Endothelial cell of umbilical vein (primary cell): Measurements from ENCODE around the gene KAT14. TPM values are rescaled to one million over a fixed set of nuclear protein-coding genes. Genes with fewer than 3 reads are reported as not detected.
"Not testable (repeated sequence)": the region's sequence is repeated elsewhere in the genome, so short reads cannot be mapped to it uniquely, and the experiment has no call there.

Experiments used
- BruUV-seq: library from RNA; stranded (reverse); fragments of 400-500 nt; replicated peaks from 2 replicates; lab custom pipeline; 2021; lab: Mats Ljungman, UMichigan
- CTCF ChIA-PET: fragments of 300-600, 350-600 bp; sonication (Branson Sonifier 250); formaldehyde crosslinking; loops from one replicate; lab custom pipeline; 2021; ENCODE audit warnings: antibody characterized with exemption, inconsistent platforms; lab: Charles Lee
- POLR2A ChIA-PET: fragments of 300-600, 350-600 bp; sonication (Branson Sonifier 250); formaldehyde crosslinking; loops from one replicate; lab custom pipeline; 2021; ENCODE audit warnings: antibody characterized with exemption, inconsistent platforms; lab: Charles Lee
- DNase-seq: peaks from one replicate; pipeline ENCODE4 v3.0.0-alpha.2; 2011; ENCODE audit warnings: low read depth, low spot score
- FAIRE-seq: peaks from 2 replicates; lab custom pipeline; 2011; peaks lifted over from hg19 to GRCh38; lab: Jason Lieb, UNC
- H2AFZ ChIP-seq: 2 replicates; pipeline ENCODE4 v1.6.0; 2012; ENCODE audit warnings: low read depth, low read length, control low read depth, inconsistent platforms
- H3K27ac ChIP-seq: 2 replicates; pipeline ENCODE4 v1.5.1; 2011; ENCODE audit warnings: low read depth, mild to moderate bottlenecking, control low read depth, low read length, moderate library complexity; ENCODE audit not compliant: insufficient read depth
- H3K27me3 ChIP-seq, 2 experiments: 2 replicates each; pipeline versions ENCODE4 v1.6.0 to v1.6.1; 2011; ENCODE audit warnings: low read length in 2 of 2, mixed read lengths in 1 of 2; ENCODE audit not compliant: control insufficient read depth in 2 of 2, insufficient read depth in 2 of 2
- H3K36me3 ChIP-seq, 2 experiments: 2 replicates in 1 of 2; 3 replicates in 1 of 2; pipeline ENCODE4 v1.5.1; 2011; ENCODE audit warnings: low read length in 2 of 2, mild to moderate bottlenecking in 1 of 2, moderate library complexity in 1 of 2; ENCODE audit not compliant: control insufficient read depth in 2 of 2, insufficient read depth in 2 of 2; ENCODE audit errors: extremely low read depth in 1 of 2
- H3K4me1 ChIP-seq: 3 replicates; pipeline ENCODE4 v1.5.1; 2011; ENCODE audit warnings: mild to moderate bottlenecking, low read length; ENCODE audit not compliant: control insufficient read depth, insufficient read depth; ENCODE audit errors: extremely low read depth
- H3K4me2 ChIP-seq: 2 replicates; pipeline ENCODE4 v1.6.1; 2011; ENCODE audit warnings: low read length, control low read depth, mixed read lengths; ENCODE audit not compliant: insufficient read depth
- H3K4me3 ChIP-seq, 3 experiments: fragments of 200-600 bp in 1 of 3; sonication (generic), shearing (Covaris generic) in 1 of 3; replicated peaks in 1 of 3; 2 replicates each; pipeline ENCODE4 v1.5.1; 2011 to 2016; ENCODE audit warnings: control low read depth in 3 of 3, low read length in 3 of 3, mild to moderate bottlenecking in 2 of 3, inconsistent platforms in 1 of 3, low read depth in 1 of 3, moderate library complexity in 1 of 3; ENCODE audit not compliant: insufficient read depth in 1 of 3
- H3K79me2 ChIP-seq: 2 replicates; pipeline ENCODE4 v1.6.0; 2012; ENCODE audit warnings: low read length, inconsistent platforms; ENCODE audit not compliant: control insufficient read depth, insufficient read depth
- H3K9ac ChIP-seq: replicated peaks from 2 replicates; pipeline ENCODE3; 2011; ENCODE audit warnings: low read length, control low read depth; ENCODE audit not compliant: insufficient read depth; ENCODE audit errors: extremely low read depth
- H3K9me1 ChIP-seq: replicated peaks from 3 replicates; pipeline ENCODE4 v1.6.0; 2011; ENCODE audit warnings: mild to moderate bottlenecking, low read length; ENCODE audit not compliant: control insufficient read depth, insufficient read depth; ENCODE audit errors: extremely low read depth
- H3K9me3 ChIP-seq: replicated peaks from 2 replicates; pipeline ENCODE4 v1.5.1; 2012; ENCODE audit warnings: low read length, inconsistent platforms; ENCODE audit not compliant: control insufficient read depth, insufficient read depth
- H4K20me1 ChIP-seq: replicated peaks from 2 replicates; pipeline ENCODE3; 2011; ENCODE audit warnings: mild to moderate bottlenecking, low read length; ENCODE audit not compliant: control insufficient read depth, insufficient read depth; ENCODE audit errors: extremely low read depth
- EZH2 ChIP-seq: IDR thresholded peaks from 2 replicates; pipeline ENCODE4 v1.6.1; 2012; ENCODE audit warnings: borderline replicate concordance, low read depth, mild to moderate bottlenecking, moderate library complexity, low read length, inconsistent platforms; ENCODE audit not compliant: severe bottlenecking
- GATA2 ChIP-seq: IDR thresholded peaks from 2 replicates; pipeline ENCODE4 v1.7.0; 2011; ENCODE audit warnings: low read depth, mild to moderate bottlenecking, moderate library complexity, mixed read lengths, low read length; ENCODE audit not compliant: insufficient read length, insufficient read depth
- MAX ChIP-seq: IDR thresholded peaks from 2 replicates; pipeline ENCODE4 v1.6.1; 2011; ENCODE audit not compliant: insufficient read depth, insufficient read length
- MYC ChIP-seq: IDR thresholded peaks from one replicate; pipeline ENCODE4 v1.6.1; 2011; ENCODE audit warnings: mild to moderate bottlenecking, low read depth, low read length
- POLR2AphosphoS5 ChIP-seq: IDR thresholded peaks from 2 replicates; pipeline ENCODE4 v1.6.1; 2012; ENCODE audit warnings: low read depth, mild to moderate bottlenecking, control low read depth, low read length, moderate library complexity; ENCODE audit not compliant: insufficient read depth
- dilution Hi-C: fragments of 300-500 bp; cut with MboI; formaldehyde crosslinking; loops from one replicate; pipeline ENCODE4 v1.15.0; 2019; ENCODE audit warnings: low sequenced_read_pairs; ENCODE audit not compliant: extremely low pct_ligation_motif_present
- intact Hi-C: fragments of 100-400 bp; cut with micrococcal nuclease; formaldehyde crosslinking; loops from one replicate; pipeline ENCODE4 v1.10.0; 2022
- polyA plus RNA-seq, 4 experiments: library from polyadenylated mRNA; depleted of rRNA in 3 of 4; stranded (reverse) in 3 of 4; unstranded in 1 of 4; fragments of >200 nt; gene quantifications; 2 replicates each; pipeline versions ENCODE4 v1.2.1 to v1.2.3, GENCODE V29; 2011 to 2012; ENCODE audit warnings: missing spikeins in 1 of 4
- total RNA-seq: library from RNA; stranded (reverse); gene quantifications from 2 replicates; pipeline ENCODE4 v1.2.3, GENCODE V29; 2021

KAT14 gene
- total and polyA plus RNA-seq, 2 donors (not counting 3 experiments of a cell fraction or from before 2014, with no cell fraction given): 6.7 to 11.7 TPM

DNA sequence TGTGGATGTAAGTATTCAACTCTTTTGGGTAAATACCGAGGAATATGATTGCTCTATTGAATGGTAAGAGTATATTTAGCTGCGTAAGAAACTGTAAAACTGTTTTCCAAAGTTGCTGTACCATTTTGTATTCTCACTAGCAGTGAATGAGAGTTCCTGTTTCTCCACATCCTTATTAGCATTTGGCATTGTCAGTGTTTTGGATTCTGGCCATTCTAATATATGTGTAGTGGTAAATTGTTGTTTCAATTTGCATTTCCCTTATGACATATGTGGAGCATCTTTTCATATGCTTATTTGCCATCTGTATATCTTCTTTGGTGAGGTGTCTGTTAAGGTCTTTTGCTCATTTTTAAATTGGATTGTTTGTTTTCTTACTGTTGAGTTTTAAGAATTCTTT lies 29.3 kb upstream of the KAT14 start:
- no peak for TF ChIP-seq MYC
- TF ChIP-seq GATA2: no peak
- no peak for TF ChIP-seq EZH2
- no peak for TF ChIP-seq MAX
- no peak for TF ChIP-seq POLR2AphosphoS5
- dilution Hi-C loops (no loop called here), intact Hi-C loops (no loop called here)
- FAIRE-seq (no peak), DNase-seq (no peak)
- H2AFZ ChIP-seq: no peak overlapping the region
- no peak overlapping the region for H3K27ac ChIP-seq
- H3K9ac ChIP-seq: no peak overlapping the region
- POLR2A ChIA-PET: no interaction called here
- H3K4me1 ChIP-seq: no peaks in the 10 kb centered on the region
- no peaks in the 10 kb centered on the region for H4K20me1 ChIP-seq
- BruUV-seq: no TSS peak
- H3K27me3 ChIP-seq: no peaks in the 10 kb centered on the region
- H3K4me3 ChIP-seq: no peak overlapping the region
- CTCF ChIA-PET: no interaction called here
- no peak overlapping the region for H3K4me2 ChIP-seq
- no peaks in the 10 kb centered on the region for H3K9me1 ChIP-seq
- no peaks in the 10 kb centered on the region for H3K36me3 ChIP-seq
- no peaks in the 10 kb centered on the region for H3K79me2 ChIP-seq
- no peaks in the 10 kb centered on the region for H3K9me3 ChIP-seq

DNA sequence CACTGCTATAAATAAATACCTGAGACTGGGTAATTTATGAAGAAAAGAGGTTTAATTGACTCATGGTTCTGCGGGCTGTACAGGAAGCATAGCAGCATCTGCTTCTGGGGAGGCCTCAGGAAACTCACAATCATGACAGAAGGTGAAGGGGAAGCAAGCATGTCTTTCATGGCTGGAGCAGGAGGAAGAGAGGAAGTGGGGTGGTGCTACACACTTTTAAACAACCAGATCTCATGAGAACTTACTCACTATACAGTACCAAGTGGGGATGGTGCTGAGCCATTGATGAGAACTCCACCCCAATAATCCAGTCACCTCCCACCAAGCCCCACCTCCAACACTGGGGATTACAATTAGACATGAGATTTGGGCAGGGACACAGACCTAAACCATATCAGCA lies 9.1 kb upstream of the KAT14 start:
- H2AFZ ChIP-seq, H3K9ac ChIP-seq, intact Hi-C loops, FAIRE-seq, H3K27ac ChIP-seq, DNase-seq, dilution Hi-C loops, H3K9me1 ChIP-seq, CTCF ChIA-PET, H3K4me3 ChIP-seq, BruUV-seq, H3K4me1 ChIP-seq, H3K36me3 ChIP-seq, H3K9me3 ChIP-seq, H3K79me2 ChIP-seq, H4K20me1 ChIP-seq, H3K4me2 ChIP-seq, H3K27me3 ChIP-seq, POLR2A ChIA-PET: not testable (repeated sequence)
